HG03575 (cell line): ENCODE data around the gene RPS14.

Experiments
- ATAC-seq: cut with Tn5 transposase; IDR thresholded peaks from one replicate; pipeline ENCODE4 v1.9.1; 2021; ENCODE audit not compliant: unreplicated experiment, insufficient number of reproducible peaks, low FRiP score; ENCODE audit errors: extremely low read depth

Gene RPS14

GRCh38 chr5:150393096-150393645, 56.4 kb downstream of the RPS14 start:
- ATAC-seq: no peak

DNA sequence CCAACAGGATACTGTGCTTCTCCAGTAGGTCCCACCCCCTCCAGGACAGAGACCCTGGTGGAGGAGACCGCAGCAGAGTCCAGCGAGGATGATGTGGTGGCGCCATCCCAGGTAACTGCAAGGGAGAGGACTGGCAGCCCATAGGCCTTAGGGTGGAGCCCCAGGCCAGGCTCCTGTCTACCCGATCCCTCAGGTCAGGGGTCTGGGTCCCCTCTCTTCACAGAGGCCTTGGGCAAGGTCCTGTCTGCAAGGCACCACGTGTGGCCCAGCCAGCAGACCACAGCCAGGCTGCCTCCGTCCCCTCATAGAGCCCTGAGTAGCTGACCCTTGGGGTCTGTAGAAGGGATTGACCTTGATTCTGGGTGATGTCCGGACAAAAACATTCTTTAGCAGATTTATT, 56.9 kb downstream of the RPS14 start:
- no peak for ATAC-seq
